ENCODE data around the gene BPIFB3. TPM values are rescaled to one million over a fixed set of nuclear protein-coding genes. Genes with fewer than 3 reads are reported as not detected.

The BPIFB3 gene
- total RNA-seq, 1 donor from 2014 or later: not detected

DNA sequence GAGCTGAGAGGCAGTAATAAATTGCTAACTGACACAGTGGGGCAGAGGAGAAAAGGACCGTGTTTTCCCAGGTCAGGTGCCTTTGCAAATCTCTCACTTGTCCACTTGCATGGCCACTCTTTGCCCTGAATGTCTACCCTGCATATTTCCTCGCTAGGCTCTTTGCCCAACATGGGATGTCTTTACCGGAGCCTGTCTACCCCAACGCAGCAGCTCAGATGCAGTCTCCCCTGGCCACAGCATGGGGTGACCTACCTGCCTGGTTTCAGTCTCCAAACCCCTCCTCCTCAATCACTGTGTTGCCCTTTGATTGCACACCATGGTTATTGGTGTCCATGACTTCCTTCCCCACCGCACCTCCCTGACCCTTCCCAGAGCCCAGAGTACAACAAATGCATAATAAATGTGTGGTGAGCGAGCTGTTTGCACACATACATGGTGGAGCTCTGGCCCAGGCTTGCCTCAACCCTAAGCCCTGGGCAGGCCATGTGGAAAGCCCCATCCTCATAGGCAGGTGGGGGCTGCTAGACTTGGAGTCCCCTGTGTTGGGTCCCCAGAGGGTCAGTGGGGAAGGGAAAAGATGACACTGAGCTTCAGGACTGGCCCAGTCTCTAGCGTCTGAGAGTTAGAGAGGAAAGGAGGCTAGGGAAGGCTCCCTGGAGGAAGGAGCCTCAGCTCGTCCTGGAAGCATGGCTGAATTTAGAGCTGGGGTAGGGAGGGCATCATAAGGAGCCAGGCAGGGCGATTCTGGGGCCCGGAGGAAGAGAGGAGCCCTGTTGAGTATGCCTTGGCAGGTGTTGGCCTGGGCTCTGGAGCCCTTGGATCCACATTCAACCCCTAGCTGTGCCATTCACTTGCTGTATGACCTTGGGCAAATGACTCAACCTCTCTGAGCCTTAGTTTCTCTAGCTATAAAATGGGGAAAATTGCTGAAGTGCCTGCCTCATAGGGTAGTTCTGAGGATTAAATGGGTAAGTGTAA, 26.6 kb upstream of the BPIFB3 start:
- DNase-seq (ENCODE audit: low spot score in 2 of 2, unreplicated experiment in 2 of 2): no peak
- no peaks in the 10 kb centered on the region for H3K4me1 Mint-ChIP-seq
- H3K4me3 Mint-ChIP-seq: no peak overlapping the region
- H3K27me3 Mint-ChIP-seq (ENCODE audit: low read depth): peaks cover 10% of the 10 kb centered on the region
- TF ChIP-seq, protein P1, sequence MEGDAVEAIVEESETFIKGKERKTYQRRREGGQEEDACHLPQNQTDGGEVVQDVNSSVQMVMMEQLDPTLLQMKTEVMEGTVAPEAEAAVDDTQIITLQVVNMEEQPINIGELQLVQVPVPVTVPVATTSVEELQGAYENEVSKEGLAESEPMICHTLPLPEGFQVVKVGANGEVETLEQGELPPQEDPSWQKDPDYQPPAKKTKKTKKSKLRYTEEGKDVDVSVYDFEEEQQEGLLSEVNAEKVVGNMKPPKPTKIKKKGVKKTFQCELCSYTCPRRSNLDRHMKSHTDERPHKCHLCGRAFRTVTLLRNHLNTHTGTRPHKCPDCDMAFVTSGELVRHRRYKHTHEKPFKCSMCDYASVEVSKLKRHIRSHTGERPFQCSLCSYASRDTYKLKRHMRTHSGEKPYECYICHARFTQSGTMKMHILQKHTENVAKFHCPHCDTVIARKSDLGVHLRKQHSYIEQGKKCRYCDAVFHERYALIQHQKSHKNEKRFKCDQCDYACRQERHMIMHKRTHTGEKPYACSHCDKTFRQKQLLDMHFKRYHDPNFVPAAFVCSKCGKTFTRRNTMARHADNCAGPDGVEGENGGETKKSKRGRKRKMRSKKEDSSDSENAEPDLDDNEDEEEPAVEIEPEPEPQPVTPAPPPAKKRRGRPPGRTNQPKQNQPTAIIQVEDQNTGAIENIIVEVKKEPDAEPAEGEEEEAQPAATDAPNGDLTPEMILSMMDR (IDR thresholded peaks at IDR 0.05; ENCODE audit: unreplicated experiment): no peak
- no peaks in the 10 kb centered on the region for H3K36me3 Mint-ChIP-seq
- no peaks in the 10 kb centered on the region for H3K9me3 Mint-ChIP-seq
- H3K27ac Mint-ChIP-seq: no peak overlapping the region

DNA sequence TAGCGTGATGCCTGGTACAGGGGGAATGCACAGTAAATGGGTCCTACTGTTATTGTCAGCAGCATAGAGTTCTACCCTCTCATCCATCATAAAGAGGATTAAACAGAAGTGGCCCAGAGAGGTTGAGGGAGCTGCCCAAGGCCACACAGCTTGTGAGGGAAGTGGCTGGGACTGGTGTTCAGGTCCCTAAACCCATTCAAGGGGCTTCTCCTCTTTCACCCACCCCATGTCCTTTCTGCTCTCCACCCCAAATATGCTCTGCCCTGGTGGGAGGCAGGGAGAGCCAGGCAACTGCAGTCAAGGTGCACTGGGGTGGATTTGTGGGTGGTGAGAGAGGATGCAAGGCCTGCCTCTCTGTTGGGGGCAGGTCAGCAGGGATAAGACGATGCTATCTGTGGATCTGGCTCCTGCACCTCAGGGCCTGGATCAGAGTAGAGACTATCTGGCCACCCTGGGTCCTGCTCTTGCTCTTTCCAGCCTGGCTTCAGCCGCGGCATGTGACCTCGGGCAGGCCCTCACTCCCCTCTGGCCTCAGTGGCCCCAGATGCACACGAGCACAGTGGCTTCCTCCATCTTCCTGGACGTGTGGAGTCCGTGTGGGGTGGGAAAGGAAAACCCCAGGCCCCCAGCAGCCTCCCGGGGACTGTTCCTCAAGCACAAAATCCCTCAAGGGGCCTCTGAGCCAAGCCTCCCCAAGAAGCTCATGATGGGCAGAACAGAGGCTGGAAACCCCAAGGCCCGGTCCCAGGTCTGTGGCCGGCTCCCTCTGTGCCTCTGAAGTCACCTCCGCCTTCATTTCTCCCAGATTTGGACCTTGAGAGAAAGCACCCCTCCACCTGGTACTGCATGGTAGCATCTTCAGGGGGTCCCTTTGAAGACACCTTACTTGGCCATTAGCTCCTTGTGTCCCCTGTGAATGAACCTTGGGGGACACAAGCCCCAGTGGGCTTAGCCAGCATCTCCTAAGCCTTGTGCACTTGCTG, 25.6 kb upstream of the BPIFB3 start:
- H3K9me3 Mint-ChIP-seq: no peaks in the 10 kb centered on the region
- H3K36me3 Mint-ChIP-seq: no peaks in the 10 kb centered on the region
- no peak overlapping the region for H3K4me3 Mint-ChIP-seq
- H3K4me1 Mint-ChIP-seq: no peaks in the 10 kb centered on the region
- H3K27me3 Mint-ChIP-seq (ENCODE audit: low read depth): peaks cover 16% of the 10 kb centered on the region
- no peak for DNase-seq (ENCODE audit: low spot score in 2 of 2, unreplicated experiment in 2 of 2)
- TF ChIP-seq, protein P1 (IDR thresholded peaks at IDR 0.05; ENCODE audit: unreplicated experiment): no peak
- H3K27ac Mint-ChIP-seq: no peak overlapping the region

DNA sequence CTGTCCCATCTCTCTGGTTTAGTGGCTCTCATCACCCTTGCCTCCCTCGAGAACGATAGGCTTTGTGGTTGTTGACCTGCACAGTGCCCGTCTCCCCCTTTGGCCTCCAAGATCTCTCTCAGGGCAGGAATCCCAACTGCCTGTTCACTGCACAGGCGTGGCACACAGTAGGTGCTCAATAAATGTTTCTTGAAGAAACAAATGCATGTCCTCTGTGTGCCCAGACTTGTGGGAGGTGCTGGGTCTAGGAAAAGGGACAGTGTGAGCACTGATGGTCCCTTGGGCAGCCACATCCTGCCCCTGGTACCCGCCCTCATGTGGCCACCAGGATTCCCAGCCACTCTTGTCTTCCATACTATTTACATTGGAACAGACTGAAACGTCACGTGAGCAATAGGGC, 24.8 kb upstream of the BPIFB3 start:
- peaks cover 15% of the 10 kb centered on the region for H3K27me3 Mint-ChIP-seq (ENCODE audit: low read depth)
- H3K9me3 Mint-ChIP-seq: no peaks in the 10 kb centered on the region
- no peak overlapping the region for H3K4me3 Mint-ChIP-seq
- H3K4me1 Mint-ChIP-seq: no peaks in the 10 kb centered on the region
- no peak overlapping the region for H3K27ac Mint-ChIP-seq
- TF ChIP-seq, protein P1 (IDR thresholded peaks at IDR 0.05; ENCODE audit: unreplicated experiment): no peak
- DNase-seq (ENCODE audit: low spot score in 2 of 2, unreplicated experiment in 2 of 2): no peak
- no peaks in the 10 kb centered on the region for H3K36me3 Mint-ChIP-seq

DNA sequence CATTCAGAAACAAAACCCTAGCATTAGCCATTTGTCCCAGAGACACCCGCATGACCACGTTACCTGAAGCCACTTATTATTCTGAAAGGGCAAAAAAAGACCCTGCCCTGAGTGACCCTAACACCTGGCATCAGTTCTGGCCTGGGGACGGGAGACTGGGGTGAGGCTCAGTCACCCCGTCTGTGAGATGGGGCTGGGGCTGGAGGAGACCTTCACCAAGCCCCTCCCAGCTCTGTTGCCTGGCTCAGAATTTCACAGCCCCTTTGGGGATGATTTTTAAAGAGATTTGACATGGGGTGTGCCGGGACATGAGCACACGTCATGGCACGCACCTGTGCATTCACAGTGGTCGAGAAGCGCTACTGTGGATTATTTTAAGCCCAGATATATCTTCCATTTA, 23.6 kb upstream of the BPIFB3 start:
- Mint-ChIP-seq H3K4me3 (no peak overlapping the region), H3K27me3 (ENCODE audit: low read depth) (peaks cover 19% of the 10 kb centered on the region), H3K27ac (no peak overlapping the region), H3K4me1 (no peaks in the 10 kb centered on the region), H3K36me3 (no peaks in the 10 kb centered on the region), H3K9me3 (no peaks in the 10 kb centered on the region)
- TF ChIP-seq, protein P1 (IDR thresholded peaks at IDR 0.05; ENCODE audit: unreplicated experiment): no peak
- no peak for DNase-seq (ENCODE audit: low spot score in 2 of 2, unreplicated experiment in 2 of 2)

DNA sequence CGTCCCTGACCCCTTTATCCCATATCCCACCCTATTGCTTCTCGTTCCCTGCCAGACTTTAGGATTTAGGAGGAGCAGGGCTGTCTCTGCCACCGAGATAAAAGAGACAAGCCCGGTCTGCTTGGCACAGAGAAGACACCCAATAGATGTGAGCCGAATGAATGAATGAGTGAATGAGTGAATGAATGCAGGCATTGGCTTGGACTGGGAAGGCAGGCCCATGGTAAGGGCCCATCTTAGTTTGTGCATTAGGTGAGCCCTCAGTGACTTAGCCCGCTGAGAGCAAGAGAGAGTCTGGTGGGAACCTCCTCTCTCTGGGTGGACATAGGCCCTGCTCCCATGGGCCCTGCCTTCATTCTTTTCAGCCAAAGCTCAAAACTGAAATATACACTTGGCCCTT, 23.1 kb upstream of the BPIFB3 start:
- Mint-ChIP-seq H3K4me3 (no peak overlapping the region), H3K27ac (no peak overlapping the region), H3K36me3 (no peaks in the 10 kb centered on the region), H3K4me1 (no peaks in the 10 kb centered on the region), H3K9me3 (no peaks in the 10 kb centered on the region), H3K27me3 (ENCODE audit: low read depth) (peaks cover 20% of the 10 kb centered on the region)
- no peak for DNase-seq (ENCODE audit: low spot score in 2 of 2, unreplicated experiment in 2 of 2)
- TF ChIP-seq, protein P1 (IDR thresholded peaks at IDR 0.05; ENCODE audit: unreplicated experiment): no peak
